ENCODE data around the gene KCNH5. TPM values are rescaled to one million over a fixed set of nuclear protein-coding genes. Genes with fewer than 3 reads are reported as not detected.

KCNH5 gene
- total RNA-seq, 4 donors from 2014 or later: not detected

DNA sequence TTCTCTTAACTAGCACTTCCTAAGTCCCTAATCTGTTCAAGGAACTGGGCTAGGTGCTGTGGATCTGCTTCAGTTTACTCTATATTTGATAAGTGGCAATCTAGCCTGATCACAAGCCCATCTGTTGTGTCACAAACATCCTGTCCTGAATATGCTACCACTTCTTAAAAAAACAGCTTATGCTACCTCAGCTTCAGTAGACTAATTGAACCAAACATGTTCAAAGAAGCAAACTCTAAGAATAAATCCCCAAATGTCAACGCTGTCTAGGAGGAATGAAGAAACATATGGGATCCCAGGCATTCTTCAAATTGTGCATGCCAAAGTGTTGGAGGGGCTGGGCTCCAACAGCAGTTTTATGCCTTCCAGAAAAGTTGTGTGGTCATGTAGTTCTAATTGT lies 10.4 kb upstream of the KCNH5 start:
- H3K36me3 ChIP-seq: no peaks in the 10 kb centered on the region
- H3K4me1 ChIP-seq: no peaks in the 10 kb centered on the region
- no peak overlapping the region for H3K4me3 ChIP-seq
- no peak overlapping the region for H3K27ac ChIP-seq
- no peak for DNase-seq
- TF ChIP-seq, protein P1, sequence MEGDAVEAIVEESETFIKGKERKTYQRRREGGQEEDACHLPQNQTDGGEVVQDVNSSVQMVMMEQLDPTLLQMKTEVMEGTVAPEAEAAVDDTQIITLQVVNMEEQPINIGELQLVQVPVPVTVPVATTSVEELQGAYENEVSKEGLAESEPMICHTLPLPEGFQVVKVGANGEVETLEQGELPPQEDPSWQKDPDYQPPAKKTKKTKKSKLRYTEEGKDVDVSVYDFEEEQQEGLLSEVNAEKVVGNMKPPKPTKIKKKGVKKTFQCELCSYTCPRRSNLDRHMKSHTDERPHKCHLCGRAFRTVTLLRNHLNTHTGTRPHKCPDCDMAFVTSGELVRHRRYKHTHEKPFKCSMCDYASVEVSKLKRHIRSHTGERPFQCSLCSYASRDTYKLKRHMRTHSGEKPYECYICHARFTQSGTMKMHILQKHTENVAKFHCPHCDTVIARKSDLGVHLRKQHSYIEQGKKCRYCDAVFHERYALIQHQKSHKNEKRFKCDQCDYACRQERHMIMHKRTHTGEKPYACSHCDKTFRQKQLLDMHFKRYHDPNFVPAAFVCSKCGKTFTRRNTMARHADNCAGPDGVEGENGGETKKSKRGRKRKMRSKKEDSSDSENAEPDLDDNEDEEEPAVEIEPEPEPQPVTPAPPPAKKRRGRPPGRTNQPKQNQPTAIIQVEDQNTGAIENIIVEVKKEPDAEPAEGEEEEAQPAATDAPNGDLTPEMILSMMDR (IDR thresholded peaks at IDR 0.05): no peak
- TF ChIP-seq POLR2A (IDR thresholded peaks at IDR 0.05): no peak
- no peaks in the 10 kb centered on the region for H3K27me3 ChIP-seq
- H3K9me3 ChIP-seq: no peaks in the 10 kb centered on the region

DNA sequence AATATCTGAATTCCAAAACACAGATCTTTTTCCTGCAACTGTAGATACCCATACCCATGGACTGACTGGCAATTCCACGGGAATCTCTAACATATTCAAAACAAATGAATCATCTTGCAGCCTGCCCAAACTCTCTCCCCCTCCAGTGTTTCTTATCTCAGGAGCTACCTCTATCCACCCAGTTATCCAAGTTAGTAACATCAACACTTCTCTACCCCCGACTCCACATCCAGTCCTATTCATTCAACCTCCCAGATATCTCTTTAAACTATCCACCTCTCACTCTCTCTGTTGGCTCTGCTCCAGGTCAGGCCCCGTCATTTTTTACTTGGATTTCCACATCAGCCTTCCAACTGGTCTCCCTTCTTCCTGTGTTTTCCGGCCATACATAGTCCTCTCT lies 6.7 kb upstream of the KCNH5 start:
- Histone ChIP-seq H3K9me3 (no peaks in the 10 kb centered on the region), H3K36me3 (no peaks in the 10 kb centered on the region), H3K27me3 (no peaks in the 10 kb centered on the region), H3K4me3 (no peak overlapping the region), H3K4me1 (no peaks in the 10 kb centered on the region), H3K27ac (no peak overlapping the region)
- TF ChIP-seq, protein P1 (IDR thresholded peaks at IDR 0.05): no peak
- no peak for TF ChIP-seq POLR2A (IDR thresholded peaks at IDR 0.05)
- no peak for DNase-seq

DNA sequence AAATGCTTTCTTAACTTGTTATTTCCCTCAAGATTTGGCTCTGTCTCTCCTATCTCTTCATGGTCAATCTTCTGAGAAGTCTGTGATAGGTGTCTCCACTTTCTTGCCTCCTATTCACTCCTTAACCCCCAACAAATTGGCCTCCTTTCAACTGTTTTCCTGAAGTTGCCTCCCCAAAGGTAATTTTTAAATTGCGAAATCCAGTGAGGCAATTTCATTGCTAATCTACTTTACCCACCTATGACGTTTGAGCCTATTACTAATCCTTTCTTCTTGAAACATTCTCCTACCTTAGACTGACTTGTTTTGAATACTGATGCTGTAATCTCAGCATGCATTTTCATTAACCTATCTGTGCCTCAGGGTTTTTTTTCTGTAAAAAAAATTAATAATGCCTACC lies 6.0 kb upstream of the KCNH5 start:
- TF ChIP-seq, protein P1 (IDR thresholded peaks at IDR 0.05): no peak
- TF ChIP-seq POLR2A (IDR thresholded peaks at IDR 0.05): no peak
- H3K4me1 ChIP-seq: no peaks in the 10 kb centered on the region
- peaks cover 0 to 2% of the 10 kb centered on the region in 2 donors for H3K27me3 ChIP-seq
- no peak overlapping the region for H3K4me3 ChIP-seq
- H3K27ac ChIP-seq: no peak overlapping the region
- no peaks in the 10 kb centered on the region for H3K36me3 ChIP-seq
- no peaks in the 10 kb centered on the region for H3K9me3 ChIP-seq
- no peak for DNase-seq

GRCh38 chr14:63050694-63051093 lies 5.4 kb upstream of the KCNH5 start:
- peaks cover 0 to 8% of the 10 kb centered on the region in 2 donors for H3K27me3 ChIP-seq
- no peak overlapping the region for H3K27ac ChIP-seq
- no peak for TF ChIP-seq POLR2A (IDR thresholded peaks at IDR 0.05)
- TF ChIP-seq, protein P1 (IDR thresholded peaks at IDR 0.05): no peak

GRCh38 chr14:63046339-63047268 lies 1.3 kb upstream of the KCNH5 start:
- TF ChIP-seq, protein P1 (IDR thresholded peaks at IDR 0.05): no peak
- TF ChIP-seq POLR2A (IDR thresholded peaks at IDR 0.05): no peak
- Histone ChIP-seq H3K27ac (no peak overlapping the region), H3K27me3 (peaks cover 0 to 20% of the 10 kb centered on the region in 2 donors), H3K36me3 (no peaks in the 10 kb centered on the region), H3K4me1 (peaks cover 0 to 13% (median 0%) of the 10 kb centered on the region in 4 donors), H3K4me3 (no peak overlapping the region), H3K9me3 (no peaks in the 10 kb centered on the region)
- DNase-seq: no peak

More at GRCh38 chr14:63050694-63051093, 5.4 kb upstream of the KCNH5 start:
- no peak for DNase-seq
- Histone ChIP-seq H3K4me1 (peaks cover 0 to 4% (median 0%) of the 10 kb centered on the region in 4 donors), H3K9me3 (no peaks in the 10 kb centered on the region), H3K36me3 (no peaks in the 10 kb centered on the region), H3K4me3 (no peak overlapping the region)
